Keratinocyte (primary cell): ENCODE measurements around the gene TUBB2B.

Source experiments
- CTCF ChIP-seq, 3 experiments: IDR thresholded peaks in 1 of 3; conservative IDR thresholded peaks in 1 of 3; optimal IDR thresholded peaks in 1 of 3; 2 replicates in 2 of 3; 3 replicates in 1 of 3; pipeline versions ENCODE3 to v1.5.1; 2011; ENCODE audit warnings: low read length in 3 of 3, mild to moderate bottlenecking in 3 of 3, moderate library complexity in 2 of 3, control low read depth in 1 of 3, inconsistent platforms in 1 of 3; ENCODE audit not compliant: insufficient read depth in 2 of 3; ENCODE audit errors: extremely low read depth in 1 of 3
- EZH2 ChIP-seq: IDR thresholded peaks from one replicate; pipeline ENCODE4 v1.6.1; 2012; ENCODE audit warnings: inconsistent platforms, mild to moderate bottlenecking, low read length, moderate library complexity

DNA sequence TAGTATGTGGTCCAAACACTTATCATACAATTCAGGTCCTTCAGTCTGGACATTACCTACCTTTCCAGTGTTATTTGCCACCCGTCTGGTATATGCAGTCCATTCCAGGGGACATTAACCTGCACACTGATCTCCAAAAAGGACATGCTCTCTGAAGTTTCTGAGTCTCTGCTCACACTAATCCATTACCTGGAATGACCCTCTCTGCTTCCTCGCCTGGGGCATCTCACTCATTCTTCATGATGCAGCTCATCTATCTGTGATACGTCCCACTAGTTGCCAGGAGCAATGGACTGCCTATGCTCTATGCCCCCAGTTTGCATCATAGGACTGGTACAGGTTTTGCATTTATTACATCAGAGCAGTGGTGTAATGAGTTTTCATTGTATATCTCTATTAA lies 5.9 kb upstream of the TUBB2B start:
- TF ChIP-seq EZH2 (no peak), CTCF (optimal IDR thresholded peaks at IDR 0.05 in 1 of 3, IDR thresholded peaks at IDR 0.05 in 1 of 3, conservative IDR thresholded peaks at IDR 0.05 in 1 of 3; ENCODE audit: extremely low read depth in 1 of 3, insufficient read depth in 2 of 3, low read length in 3 of 3) (no peak)
